ENCODE data around the gene TACC2. TPM values are rescaled to one million over a fixed set of nuclear protein-coding genes. Genes with fewer than 3 reads are reported as not detected.

TACC2 gene
- total and polyA plus RNA-seq, 9 of the 15 experiments (the other 6 are each of a cell fraction or from before 2014, with no cell fraction given), result under 0.01 to 0.35 (median 0.03) TPM; not detected in 6

- TF ChIP-seq MGA (IDR thresholded peaks at IDR 0.05) (no peak), ZNF133 (CRISPR knock-in tag; IDR thresholded peaks at IDR 0.05) (no peak), SIN3B (IDR thresholded peaks at IDR 0.05; ENCODE audit: low read depth) (no peak), EP400 (IDR thresholded peaks at IDR 0.05) (no peak), MCM7 (IDR thresholded peaks at IDR 0.05) (no peak), CCAR2 (IDR thresholded peaks at IDR 0.05; ENCODE audit: low read depth, low read length) (no peak)
Observed at GRCh38 chr10:122222638-122223037, 233.7 kb downstream of the TACC2 start (continued).
